ENCODE data around the gene FAM107B. TPM values are rescaled to one million over a fixed set of nuclear protein-coding genes. Genes with fewer than 3 reads are reported as not detected.

Gene FAM107B
- total and polyA plus RNA-seq, 10 of the 15 experiments (the other 5 are each of a cell fraction or from before 2014, with no cell fraction given): 22.9 to 162 (median 86.6) TPM

GRCh38 chr10:14770927-14771326, 3.8 kb downstream of the FAM107B start:
- intact Hi-C loops (cut with micrococcal nuclease; ENCODE audit: unreplicated experiment) (no loop called here), in situ Hi-C loops (cut with MboI) (no loop called here)
- DNase-seq (ENCODE audit: low read depth, low spot score) (no peak), ATAC-seq (no peak), FAIRE-seq (no peak)
- no peaks in the 10 kb centered on the region for H3K27me3 ChIP-seq (replicated peaks in 1 of 2; ENCODE audit: control insufficient read depth in 2 of 2, insufficient read depth in 2 of 2, low read length in 1 of 2)
- ChIA-PET RAD21 (ENCODE audit: unreplicated experiment) (no interaction called here), SMC1A (ENCODE audit: uncharacterized antibody, unreplicated experiment) (interaction anchor here (0.8 to 1.0 kb wide), 3 partner anchors 8 to 19 kb away, joined by 3 read pairs; no protein-coding TSS in a partner anchor), POLR2A (interaction anchor here (0.7 kb wide), 2 partner anchors 17 to 354 kb away, joined by 5 to 6 read pairs; no protein-coding TSS in a partner anchor), CTCF (no interaction called here)
- no peak overlapping the region for H3K9ac ChIP-seq (ENCODE audit: control insufficient read depth, insufficient read depth, low read length)
- 100% methylated on average over 2 of the region's 2 CpGs for WGBS (ENCODE audit: insufficient coverage, insufficient replicate concordance, low lambda C conversion rate, missing lambda C conversion rate)
- H3K27ac ChIP-seq (ENCODE audit: control insufficient read depth, insufficient read depth): no peak overlapping the region
- H2AFZ ChIP-seq (ENCODE audit: control insufficient read depth, low read depth, low read length): no peak overlapping the region
- BruUV-seq (replicated peaks): no TSS peak
- H3K79me2 ChIP-seq (ENCODE audit: control insufficient read depth, insufficient read depth, low read length): no peaks in the 10 kb centered on the region
- TF ChIP-seq E2F8 (IDR thresholded peaks at IDR 0.05; ENCODE audit: low read depth, partially characterized antibody): no peak
- no peak for TF ChIP-seq ATF7 (IDR thresholded peaks at IDR 0.05; ENCODE audit: low read depth)
- TF ChIP-seq ZBTB33 (IDR thresholded peaks at IDR 0.05): no peak
- no peak for TF ChIP-seq TBL1XR1 (IDR thresholded peaks at IDR 0.05; ENCODE audit: low read depth, low read length)
- no peak for TF ChIP-seq CEBPB (IDR thresholded peaks at IDR 0.05; ENCODE audit: borderline replicate concordance in 1 of 2, low read depth in 2 of 2, low read length in 2 of 2)
- no peak for TF ChIP-seq SIN3A (IDR thresholded peaks at IDR 0.05; ENCODE audit: low read depth, low read length)
- no peak for TF ChIP-seq ZNF207 (IDR thresholded peaks at IDR 0.05; ENCODE audit: borderline replicate concordance)
- no peak for TF ChIP-seq EGR1 (IDR thresholded peaks at IDR 0.05; ENCODE audit: borderline replicate concordance in 1 of 2, low read depth in 2 of 2, low read length in 2 of 2)
- H3K4me2 ChIP-seq (ENCODE audit: control insufficient read depth, insufficient read depth): no peak overlapping the region
- no peaks in the 10 kb centered on the region for H3K4me1 ChIP-seq (ENCODE audit: control insufficient read depth, insufficient read depth, low read length)
- no peaks in the 10 kb centered on the region for H3K9me3 ChIP-seq (replicated peaks; ENCODE audit: control insufficient read depth, insufficient read depth, low read length)
- H4K20me1 ChIP-seq (ENCODE audit: control insufficient read depth, insufficient read depth): no peaks in the 10 kb centered on the region; the same call in 1 of the 2 replicates
- no peaks in the 10 kb centered on the region for H3K36me3 ChIP-seq (ENCODE audit: control insufficient read depth in 2 of 2, insufficient read depth in 2 of 2, low read length in 1 of 2)
- H3K4me3 ChIP-seq: no peak overlapping the region

Measured in GM12878 (cell line).